Naive B cell (primary cell): ENCODE data around the gene MTA1. TPM values are rescaled to one million over a fixed set of nuclear protein-coding genes. Genes with fewer than 3 reads are reported as not detected.

Source experiments
- ATAC-seq, 2 donors: fragments of 150-1000 bp; cut with Tn5 transposase; 2 replicates each; pipeline ENCODE4 v1.10.0; 2021; ENCODE audit warnings: low read depth in 2 of 2, mild to moderate bottlenecking in 2 of 2, moderate library complexity in 2 of 2
- DNase-seq: peaks from one replicate; pipeline ENCODE4 v3.0.0; 2022
- H3K27ac Mint-ChIP-seq, 6 donors: one replicate each; pipeline ENCODE4 v1.8.0; 2020 to 2022; ENCODE audit warnings: mild to moderate bottlenecking in 6 of 6, mixed read lengths in 6 of 6, moderate library complexity in 5 of 6, inconsistent platforms in 2 of 6
- H3K27me3 Mint-ChIP-seq, 3 donors: one replicate each; pipeline ENCODE4 v1.8.0; 2021 to 2022; ENCODE audit warnings: mixed read lengths in 3 of 3, mild to moderate bottlenecking in 1 of 3
- H3K36me3 Mint-ChIP-seq, 2 donors: one replicate each; pipeline ENCODE4 v1.8.0; 2020 to 2022; ENCODE audit warnings: mixed read lengths in 2 of 2, inconsistent platforms in 1 of 2, mild to moderate bottlenecking in 1 of 2
- H3K4me1 Mint-ChIP-seq, 3 donors: one replicate each; pipeline ENCODE4 v1.8.0; 2020 to 2022; ENCODE audit warnings: mixed read lengths in 3 of 3, inconsistent platforms in 1 of 3, mild to moderate bottlenecking in 1 of 3, moderate library complexity in 1 of 3
- H3K4me3 Mint-ChIP-seq, 8 donors: one replicate each; pipeline ENCODE4 v1.8.0; 2020 to 2022; ENCODE audit warnings: mild to moderate bottlenecking in 8 of 8, mixed read lengths in 8 of 8, moderate library complexity in 8 of 8, inconsistent platforms in 2 of 8
- H3K9me3 Mint-ChIP-seq, 7 donors: one replicate each; pipeline ENCODE4 v1.8.0; 2020 to 2022; ENCODE audit warnings: mixed read lengths in 7 of 7, mild to moderate bottlenecking in 5 of 7, inconsistent platforms in 2 of 7, moderate library complexity in 1 of 7
- polyA plus RNA-seq, 6 donors: library from polyadenylated mRNA; unstranded; fragments of 300-500 nt; fragmentation: Illumina TruSeq; gene quantifications; one replicate each; pipeline ENCODE4 v1.2.3, GENCODE V29; 2021; ENCODE audit warnings: low read depth in 6 of 6

The MTA1 gene
- polyA plus RNA-seq, 6 donors from 2014 or later, result 3.3 to 6.3 (median 4.7) TPM

- H3K36me3 Mint-ChIP-seq, result no peaks in the 10 kb centered on the region
- peak overlapping the region in 3 of 6 donors; percentile 33 to 79 (median 73) for H3K27ac Mint-ChIP-seq
- H3K27me3 Mint-ChIP-seq, result peaks cover under 1 to 14% (median 6%) of the 10 kb centered on the region in 3 donors
- H3K4me3 Mint-ChIP-seq, result peak overlapping the region in 2 of 8 donors; percentile 35 to 41
- no peaks in the 10 kb centered on the region for H3K9me3 Mint-ChIP-seq
- ATAC-seq (no peak), DNase-seq (no peak)
- peaks cover 0 to 4% (median 0%) of the 10 kb centered on the region in 3 donors for H3K4me1 Mint-ChIP-seq
These were observed 83.0 kb downstream of the MTA1 start for GRCh38 chr14:105502446-105503295.

DNA sequence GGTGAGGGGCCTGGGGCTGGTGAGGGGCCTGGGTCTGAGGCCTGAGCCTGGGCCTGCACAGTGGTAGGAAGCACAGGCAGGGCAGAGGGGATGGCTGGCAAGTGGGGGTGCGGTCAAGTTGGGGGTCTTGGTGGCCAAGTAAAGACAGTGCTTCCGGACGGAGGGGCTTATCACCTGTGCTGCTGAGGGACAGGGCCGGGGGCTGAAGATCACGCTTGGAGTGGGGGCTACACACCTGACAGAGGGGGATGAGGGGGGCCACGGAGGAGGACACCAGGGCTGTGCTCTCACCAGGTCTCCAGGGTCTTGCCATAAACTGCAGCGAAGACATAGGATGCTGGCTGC lies 83.6 kb downstream of the MTA1 start:
- no peak for DNase-seq
- H3K27ac Mint-ChIP-seq, result peak overlapping the region in 1 of 6 donors; percentile 73

GRCh38 chr14:105503935-105504692 lies 84.5 kb downstream of the MTA1 start:
- Mint-ChIP-seq H3K4me3 (no peak overlapping the region), H3K36me3 (no peaks in the 10 kb centered on the region), H3K27ac (peak overlapping the region in 3 of 6 donors; percentile 52 to 73 (median 61)), H3K27me3 (peaks cover 11 to 27% (median 17%) of the 10 kb centered on the region in 3 donors), H3K9me3 (no peaks in the 10 kb centered on the region), H3K4me1 (peaks cover 0 to 4% (median 0%) of the 10 kb centered on the region in 3 donors)
- ATAC-seq (no peak), DNase-seq (no peak)

More for the DNA sequence above, 83.6 kb downstream of the MTA1 start:
- no peak for ATAC-seq
- Mint-ChIP-seq H3K4me3 (no peak overlapping the region), H3K4me1 (peaks cover 0 to 4% (median 0%) of the 10 kb centered on the region in 3 donors), H3K36me3 (no peaks in the 10 kb centered on the region), H3K9me3 (no peaks in the 10 kb centered on the region), H3K27me3 (peaks cover 5 to 19% (median 11%) of the 10 kb centered on the region in 3 donors)

- Mint-ChIP-seq H3K4me3 (no peak overlapping the region), H3K27ac (no peak overlapping the region), H3K9me3 (no peaks in the 10 kb centered on the region), H3K36me3 (no peaks in the 10 kb centered on the region), H3K4me1 (peaks cover 0 to 4% (median 0%) of the 10 kb centered on the region in 3 donors), H3K27me3 (peaks cover 12 to 27% (median 17%) of the 10 kb centered on the region in 3 donors)
- ATAC-seq, result no peak
- no peak for DNase-seq
These were observed 85.5 kb downstream of the MTA1 start for GRCh38 chr14:105505101-105505500.

GRCh38 chr14:105507247-105507646 lies 87.6 kb downstream of the MTA1 start:
- peaks cover 20 to 31% (median 27%) of the 10 kb centered on the region in 3 donors for H3K27me3 Mint-ChIP-seq
- no peaks in the 10 kb centered on the region for H3K36me3 Mint-ChIP-seq
- H3K4me3 Mint-ChIP-seq, result no peak overlapping the region
- ATAC-seq (no peak), DNase-seq (no peak)
- no peaks in the 10 kb centered on the region for H3K9me3 Mint-ChIP-seq
- peaks cover 5 to 7% (median 5%) of the 10 kb centered on the region in 3 donors for H3K4me1 Mint-ChIP-seq
- no peak overlapping the region for H3K27ac Mint-ChIP-seq

- H3K27ac Mint-ChIP-seq, result no peak overlapping the region
- no peaks in the 10 kb centered on the region for H3K36me3 Mint-ChIP-seq
- no peaks in the 10 kb centered on the region for H3K9me3 Mint-ChIP-seq
- peaks cover 20 to 32% (median 20%) of the 10 kb centered on the region in 3 donors for H3K27me3 Mint-ChIP-seq
- no peak for ATAC-seq
- H3K4me3 Mint-ChIP-seq, result no peak overlapping the region
- DNase-seq, result no peak
- H3K4me1 Mint-ChIP-seq, result peaks cover 3 to 5% (median 5%) of the 10 kb centered on the region in 3 donors
These were observed 88.4 kb downstream of the MTA1 start for GRCh38 chr14:105508069-105508468.

DNA sequence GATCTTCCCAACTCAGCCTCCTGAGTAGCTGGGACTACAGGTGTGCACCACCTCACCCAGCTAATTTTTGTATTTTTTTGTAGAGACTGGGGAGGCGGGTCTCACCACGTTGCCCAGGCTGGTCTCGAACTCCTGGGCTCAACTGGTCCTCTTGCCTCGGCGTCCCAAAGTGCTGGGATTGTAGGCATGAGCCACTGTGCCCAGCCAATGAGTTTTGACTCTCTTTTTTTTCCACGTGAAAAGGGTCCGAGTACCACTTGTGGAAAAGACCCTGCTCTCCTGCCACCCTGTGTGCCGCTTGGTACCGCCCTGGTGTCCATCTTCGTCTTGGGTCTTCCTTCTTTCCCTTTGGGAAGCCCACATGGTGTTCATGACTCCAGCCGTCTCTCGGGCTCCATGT lies 89.0 kb downstream of the MTA1 start:
- peaks cover 3 to 5% (median 5%) of the 10 kb centered on the region in 3 donors for H3K4me1 Mint-ChIP-seq
- H3K27me3 Mint-ChIP-seq, result peaks cover 19 to 35% (median 20%) of the 10 kb centered on the region in 3 donors
- ATAC-seq (no peak), DNase-seq (no peak)
- H3K9me3 Mint-ChIP-seq, result peaks cover 0 to under 1% (median 0%) of the 10 kb centered on the region in 7 donors
- peak overlapping the region in 2 of 6 donors; percentile 79 to 87 for H3K27ac Mint-ChIP-seq
- no peak overlapping the region for H3K4me3 Mint-ChIP-seq
- H3K36me3 Mint-ChIP-seq, result no peaks in the 10 kb centered on the region

- Mint-ChIP-seq H3K4me3 (no peak overlapping the region), H3K36me3 (no peaks in the 10 kb centered on the region), H3K27ac (no peak overlapping the region), H3K4me1 (peaks cover under 1 to 7% (median 4%) of the 10 kb centered on the region in 3 donors), H3K9me3 (peaks cover 0 to 8% (median 0%) of the 10 kb centered on the region in 7 donors), H3K27me3 (peaks cover 25 to 47% (median 26%) of the 10 kb centered on the region in 3 donors)
- DNase-seq (no peak), ATAC-seq (no peak)
These were observed 97.5 kb downstream of the MTA1 start for GRCh38 chr14:105517096-105517495.

GRCh38 chr14:105519946-105520698 lies 100.5 kb downstream of the MTA1 start:
- H3K4me1 Mint-ChIP-seq, result peaks cover 0 to 7% (median 4%) of the 10 kb centered on the region in 3 donors
- DNase-seq (no peak), ATAC-seq (no peak)
- peaks cover 0 to 6% (median 0%) of the 10 kb centered on the region in 7 donors for H3K9me3 Mint-ChIP-seq
- H3K4me3 Mint-ChIP-seq, result peak overlapping the region in 1 of 8 donors; percentile 37
- H3K36me3 Mint-ChIP-seq, result no peaks in the 10 kb centered on the region
- H3K27me3 Mint-ChIP-seq, result peaks cover 19 to 35% (median 33%) of the 10 kb centered on the region in 3 donors
- H3K27ac Mint-ChIP-seq, result no peak overlapping the region

Other genes with a start within 250 kb of the MTA1 start
- 10 to 100 TPM in 2 of 6 donors, 1 to 10 TPM in 4; 4.4 to 20.6 (median 9.1) TPM for gene NUDT14, start 238.5 kb upstream of the MTA1 start, polyA plus RNA-seq
- 1 to 10 TPM; 2.9 to 9.4 (median 6.1) TPM for gene BTBD6, start 171.3 kb upstream of the MTA1 start, polyA plus RNA-seq
- 1 to 10 TPM; 3.1 to 8.9 (median 6.0) TPM for gene BRF1, start 118.8 kb upstream of the MTA1 start, polyA plus RNA-seq
- gene PACS2, start 105.1 kb upstream of the MTA1 start, polyA plus RNA-seq, result 1 to 10 TPM; 1.3 to 3.7 (median 1.5) TPM
- gene TEX22, start 21.3 kb upstream of the MTA1 start, polyA plus RNA-seq, result under 1 TPM in 3 of 6 donors, not detected in 3; 0.21 to 0.77 (median 0.65) TPM
- gene CRIP2, start 55.0 kb downstream of the MTA1 start, polyA plus RNA-seq, result 10 to 100 TPM in 2 of 6 donors, 1 to 10 TPM in 4; 2.0 to 27.3 (median 8.4) TPM
- gene CRIP1, start 67.1 kb downstream of the MTA1 start, polyA plus RNA-seq, result 100 to 1,000 TPM; 115 to 495 (median 235) TPM
- 10 to 100 TPM in 3 of 6 donors, 1 to 10 TPM in 3; 3.5 to 13.6 (median 8.3) TPM for gene TEDC1, start 71.4 kb downstream of the MTA1 start, polyA plus RNA-seq
- 1 to 10 TPM; 1.4 to 3.3 (median 1.9) TPM for gene TMEM121, start 106.8 kb downstream of the MTA1 start, polyA plus RNA-seq